Measurements from ENCODE around the gene NBPF12.
"Not testable (repeated sequence)": the region's sequence is repeated elsewhere in the genome, so short reads cannot be mapped to it uniquely, and the experiment has no call there.

NBPF12 gene, protein sequence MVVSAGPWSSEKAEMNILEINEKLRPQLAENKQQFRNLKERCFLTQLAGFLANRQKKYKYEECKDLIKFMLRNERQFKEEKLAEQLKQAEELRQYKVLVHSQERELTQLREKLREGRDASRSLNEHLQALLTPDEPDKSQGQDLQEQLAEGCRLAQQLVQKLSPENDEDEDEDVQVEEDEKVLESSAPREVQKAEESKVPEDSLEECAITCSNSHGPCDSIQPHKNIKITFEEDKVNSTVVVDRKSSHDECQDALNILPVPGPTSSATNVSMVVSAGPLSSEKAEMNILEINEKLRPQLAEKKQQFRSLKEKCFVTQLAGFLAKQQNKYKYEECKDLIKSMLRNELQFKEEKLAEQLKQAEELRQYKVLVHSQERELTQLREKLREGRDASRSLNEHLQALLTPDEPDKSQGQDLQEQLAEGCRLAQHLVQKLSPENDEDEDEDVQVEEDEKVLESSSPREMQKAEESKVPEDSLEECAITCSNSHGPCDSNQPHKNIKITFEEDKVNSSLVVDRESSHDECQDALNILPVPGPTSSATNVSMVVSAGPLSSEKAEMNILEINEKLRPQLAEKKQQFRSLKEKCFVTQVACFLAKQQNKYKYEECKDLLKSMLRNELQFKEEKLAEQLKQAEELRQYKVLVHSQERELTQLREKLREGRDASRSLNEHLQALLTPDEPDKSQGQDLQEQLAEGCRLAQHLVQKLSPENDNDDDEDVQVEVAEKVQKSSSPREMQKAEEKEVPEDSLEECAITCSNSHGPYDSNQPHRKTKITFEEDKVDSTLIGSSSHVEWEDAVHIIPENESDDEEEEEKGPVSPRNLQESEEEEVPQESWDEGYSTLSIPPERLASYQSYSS (N-terminal part only)

DNA sequence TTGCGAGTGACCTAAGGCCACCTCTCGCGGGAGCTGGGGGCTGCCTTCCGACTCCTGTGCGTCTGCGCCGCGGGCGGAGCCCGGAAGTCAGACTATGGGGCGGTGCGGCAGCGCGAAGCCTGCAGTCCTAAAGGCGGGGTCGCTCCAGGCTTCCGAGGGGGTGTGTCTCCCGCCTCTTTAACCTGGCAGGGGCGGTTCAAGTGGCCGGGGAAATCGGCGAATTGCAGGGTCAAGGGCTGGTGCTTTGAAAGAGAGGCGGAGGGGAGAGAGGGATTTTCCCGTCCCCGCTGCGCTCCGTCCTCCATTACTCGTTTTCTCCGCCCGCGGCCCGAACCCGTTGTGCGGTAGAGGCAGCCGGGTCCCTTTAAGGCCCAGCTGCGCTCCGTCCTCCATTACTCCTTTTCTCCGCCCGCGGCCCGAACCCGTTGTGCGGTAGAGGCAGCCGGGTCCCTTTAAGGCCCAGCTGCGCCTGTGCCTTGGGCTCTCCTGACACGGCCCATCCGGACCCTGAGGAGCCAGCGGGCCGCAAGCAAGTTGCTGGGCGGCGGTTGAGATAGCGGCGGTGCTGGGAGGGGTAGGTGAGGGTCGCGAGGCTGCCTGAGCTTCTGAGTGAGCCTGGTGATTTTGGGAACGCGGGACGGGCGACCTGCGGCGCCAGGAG is at the start of gene NBPF12:
Gene NBPF12, plus strand, starts transcription at position 83 of the 661 bp plus-strand sequence. CDS start 21,820 bp downstream, outside the sequence.
- Histone ChIP-seq H3K27ac (ENCODE audit: low read depth, low read length) (peak within 1 kb of the TSS; percentile 89), H3K9ac (ENCODE audit: low read depth, low read length) (peak within 1 kb of the TSS; percentile 73), H3K4me3 (ENCODE audit: low read depth, low read length) (peak within 1 kb of the TSS; percentile 83)
- H3K27me3 ChIP-seq (ENCODE audit: control insufficient read depth, insufficient read depth, low read length); H3K36me3 ChIP-seq (ENCODE audit: control insufficient read depth, insufficient read depth, low read length); H3K4me1 ChIP-seq (ENCODE audit: control insufficient read depth, insufficient read depth, low read length); H3K9me3 ChIP-seq (ENCODE audit: control insufficient read depth, insufficient read depth, low read length): not testable (repeated sequence)

DNA sequence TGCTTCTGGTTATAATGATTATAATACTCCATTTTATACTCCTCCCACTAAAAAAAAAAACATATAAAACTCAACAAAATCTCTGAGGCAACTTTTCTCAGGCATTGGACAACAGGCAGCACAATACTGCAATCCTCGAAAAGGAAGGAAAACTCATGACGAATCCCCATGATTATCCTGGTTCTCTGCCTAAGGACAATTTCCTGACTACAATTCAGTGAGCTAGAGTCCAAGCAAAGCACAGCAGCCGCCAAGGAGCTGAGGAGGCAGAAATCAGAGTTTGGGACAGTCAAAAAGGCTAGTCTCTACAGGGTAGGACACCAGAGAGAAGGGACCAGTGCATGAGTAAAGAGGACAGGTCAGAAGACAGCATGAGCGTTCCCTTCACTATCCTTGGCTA is 46.8 kb upstream of the NBPF12 start:
- H3K4me1 ChIP-seq (ENCODE audit: control insufficient read depth, insufficient read depth, low read length), result not testable (repeated sequence)

DNA sequence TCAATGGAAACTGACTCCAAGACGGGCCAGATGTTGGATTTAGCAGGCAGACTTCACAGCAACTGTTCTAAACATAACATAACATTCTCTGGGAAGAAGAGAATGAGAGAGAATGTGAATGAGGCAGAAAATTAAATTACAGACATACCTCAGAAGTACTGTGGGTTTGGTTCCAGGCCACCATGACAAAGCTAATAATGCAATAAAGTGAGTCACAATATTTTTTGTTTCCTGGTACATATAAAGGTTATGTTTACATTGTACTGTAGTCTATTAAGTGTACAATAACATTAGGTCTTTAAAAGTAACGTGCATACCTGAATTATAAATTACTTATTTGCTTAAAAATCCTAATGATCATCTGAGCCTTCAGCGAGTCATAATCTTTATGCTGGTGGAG is 45.8 kb upstream of the NBPF12 start:
- not testable (repeated sequence) for H3K27ac ChIP-seq (ENCODE audit: low read depth, low read length); H3K36me3 ChIP-seq (ENCODE audit: control insufficient read depth, insufficient read depth, low read length); H3K9ac ChIP-seq (ENCODE audit: low read depth, low read length)

More for the DNA sequence above, 46.8 kb upstream of the NBPF12 start:
- not testable (repeated sequence) for H3K9ac ChIP-seq (ENCODE audit: low read depth, low read length); H3K9me3 ChIP-seq (ENCODE audit: control insufficient read depth, insufficient read depth, low read length); H3K27me3 ChIP-seq (ENCODE audit: control insufficient read depth, insufficient read depth, low read length); H3K4me3 ChIP-seq (ENCODE audit: low read depth, low read length); H3K27ac ChIP-seq (ENCODE audit: low read depth, low read length); H3K36me3 ChIP-seq (ENCODE audit: control insufficient read depth, insufficient read depth, low read length)

DNA sequence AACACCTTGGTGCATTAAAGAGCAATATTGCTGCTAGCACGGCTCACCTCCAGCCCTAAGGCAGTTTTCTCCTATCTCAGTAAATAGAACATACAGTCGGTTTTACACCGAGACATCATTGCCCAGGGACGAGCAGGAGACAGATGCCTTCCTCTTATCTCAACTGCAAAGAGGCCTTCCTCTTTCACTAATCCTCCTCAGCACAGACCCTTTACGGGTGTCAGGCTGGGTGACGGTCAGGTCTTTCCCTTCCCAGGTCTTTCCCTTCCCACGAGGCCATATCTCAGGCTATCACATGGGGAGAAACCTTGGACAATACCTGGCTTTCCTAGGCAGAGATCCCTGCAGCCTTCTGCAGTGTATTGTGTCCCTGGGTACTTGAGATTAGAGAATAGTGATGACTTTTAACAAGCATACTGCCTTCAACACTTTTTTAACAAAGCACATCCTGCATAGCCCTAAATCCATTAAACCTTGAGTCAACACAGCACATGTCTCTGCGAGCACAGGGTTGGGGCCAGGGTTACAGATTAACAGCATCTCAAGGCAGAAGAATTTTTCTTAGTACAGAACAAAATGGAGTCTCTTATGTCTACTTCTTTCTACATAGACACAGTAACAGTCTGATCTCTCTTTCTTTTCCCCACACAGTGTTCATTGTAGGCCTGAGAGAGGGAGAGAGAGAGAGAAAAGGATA is 30.4 kb upstream of the NBPF12 start:
- not testable (repeated sequence) for H3K27me3 ChIP-seq (ENCODE audit: control insufficient read depth, insufficient read depth, low read length); H3K4me1 ChIP-seq (ENCODE audit: control insufficient read depth, insufficient read depth, low read length); H3K36me3 ChIP-seq (ENCODE audit: control insufficient read depth, insufficient read depth, low read length); H3K27ac ChIP-seq (ENCODE audit: low read depth, low read length); H3K9ac ChIP-seq (ENCODE audit: low read depth, low read length); H3K9me3 ChIP-seq (ENCODE audit: control insufficient read depth, insufficient read depth, low read length); H3K4me3 ChIP-seq (ENCODE audit: low read depth, low read length)

More for the DNA sequence above, 45.8 kb upstream of the NBPF12 start:
- not testable (repeated sequence) for H3K9me3 ChIP-seq (ENCODE audit: control insufficient read depth, insufficient read depth, low read length); H3K4me3 ChIP-seq (ENCODE audit: low read depth, low read length); H3K27me3 ChIP-seq (ENCODE audit: control insufficient read depth, insufficient read depth, low read length); H3K4me1 ChIP-seq (ENCODE audit: control insufficient read depth, insufficient read depth, low read length)

DNA sequence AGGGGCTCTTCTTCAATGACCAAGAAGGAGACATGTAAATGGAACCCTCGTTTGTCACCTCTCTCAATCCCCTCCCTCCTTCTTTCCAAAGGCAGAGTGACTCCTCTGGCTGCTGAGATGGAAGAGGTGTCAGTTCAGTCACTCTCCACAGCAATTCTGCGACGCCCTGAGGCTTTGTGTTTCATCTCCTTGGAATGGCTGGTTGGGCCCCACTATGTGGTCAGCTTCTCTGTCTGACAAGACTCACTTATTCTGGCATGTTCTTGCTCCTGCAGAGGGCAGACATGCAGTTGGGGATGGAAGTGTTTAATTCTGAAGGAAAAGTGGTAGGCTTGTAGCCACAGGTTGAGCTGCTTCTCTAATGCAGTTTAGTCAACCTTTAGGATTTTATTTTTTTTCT is 25.1 kb upstream of the NBPF12 start:
- not testable (repeated sequence) for H3K36me3 ChIP-seq (ENCODE audit: control insufficient read depth, insufficient read depth, low read length); H3K4me3 ChIP-seq (ENCODE audit: low read depth, low read length); H3K27me3 ChIP-seq (ENCODE audit: control insufficient read depth, insufficient read depth, low read length); H3K9me3 ChIP-seq (ENCODE audit: control insufficient read depth, insufficient read depth, low read length); H3K27ac ChIP-seq (ENCODE audit: low read depth, low read length); H3K9ac ChIP-seq (ENCODE audit: low read depth, low read length); H3K4me1 ChIP-seq (ENCODE audit: control insufficient read depth, insufficient read depth, low read length)

DNA sequence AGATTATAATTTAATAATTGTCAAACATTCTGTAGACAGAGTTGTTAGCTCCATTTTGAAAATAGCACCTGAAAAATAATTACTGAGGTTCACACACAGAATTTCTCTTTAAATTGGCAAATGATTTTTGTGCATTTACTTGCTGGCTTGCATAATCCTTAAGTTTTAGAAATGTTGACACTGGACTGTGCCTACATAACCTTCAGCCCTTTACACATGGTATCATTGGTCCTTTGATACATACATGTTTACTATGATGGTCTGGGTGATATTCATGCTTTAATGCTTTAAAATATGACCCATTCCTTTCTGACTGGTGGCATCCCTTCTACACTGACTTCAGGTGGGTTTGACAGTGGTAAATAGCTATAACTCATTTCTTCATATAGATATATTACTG is 17.3 kb upstream of the NBPF12 start:
- not testable (repeated sequence) for H3K36me3 ChIP-seq (ENCODE audit: control insufficient read depth, insufficient read depth, low read length); H3K27me3 ChIP-seq (ENCODE audit: control insufficient read depth, insufficient read depth, low read length); H3K9me3 ChIP-seq (ENCODE audit: control insufficient read depth, insufficient read depth, low read length); H3K4me1 ChIP-seq (ENCODE audit: control insufficient read depth, insufficient read depth, low read length); H3K27ac ChIP-seq (ENCODE audit: low read depth, low read length); H3K4me3 ChIP-seq (ENCODE audit: low read depth, low read length); H3K9ac ChIP-seq (ENCODE audit: low read depth, low read length)

DNA sequence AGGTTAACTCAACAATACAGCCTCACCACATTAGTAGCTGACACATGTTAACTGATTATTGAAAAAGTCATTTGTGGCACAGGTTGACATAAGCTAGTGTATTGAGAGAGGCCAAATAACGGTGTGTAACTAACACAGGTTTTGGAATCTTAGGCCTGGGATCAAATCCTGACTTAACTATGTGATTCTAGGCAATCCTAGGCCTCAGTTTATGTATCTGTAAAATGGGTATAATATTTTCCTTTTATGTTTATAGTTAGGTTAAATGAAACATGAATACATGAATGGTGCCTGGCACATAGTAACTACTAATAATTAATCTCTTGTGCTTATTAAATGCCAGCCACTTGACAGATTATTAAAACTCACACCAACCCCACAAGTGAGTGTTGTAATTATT is 15.5 kb upstream of the NBPF12 start:
- H3K36me3 ChIP-seq (ENCODE audit: control insufficient read depth, insufficient read depth, low read length); H3K4me1 ChIP-seq (ENCODE audit: control insufficient read depth, insufficient read depth, low read length); H3K27ac ChIP-seq (ENCODE audit: low read depth, low read length); H3K4me3 ChIP-seq (ENCODE audit: low read depth, low read length); H3K9ac ChIP-seq (ENCODE audit: low read depth, low read length); H3K9me3 ChIP-seq (ENCODE audit: control insufficient read depth, insufficient read depth, low read length); H3K27me3 ChIP-seq (ENCODE audit: control insufficient read depth, insufficient read depth, low read length): not testable (repeated sequence)

DNA sequence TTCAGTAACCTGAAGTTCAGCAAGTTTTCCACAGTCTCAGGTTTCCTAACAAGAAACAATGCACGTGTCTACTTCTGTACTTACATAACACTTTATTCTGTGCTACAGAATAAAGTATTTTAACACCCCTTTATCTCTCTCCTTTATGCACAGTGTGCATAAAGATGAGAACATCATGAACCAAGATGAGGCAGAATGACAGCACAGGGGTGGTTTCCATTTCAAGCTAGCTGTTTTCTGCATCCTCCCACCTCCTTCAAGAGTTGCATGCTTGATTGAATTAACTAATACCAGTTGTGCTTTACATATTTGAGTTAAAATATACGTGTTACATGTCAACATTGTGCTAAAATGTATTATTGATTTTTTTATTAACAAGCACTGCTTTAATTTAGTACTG is 14.0 kb upstream of the NBPF12 start:
- H3K27ac ChIP-seq (ENCODE audit: low read depth, low read length); H3K9ac ChIP-seq (ENCODE audit: low read depth, low read length); H3K36me3 ChIP-seq (ENCODE audit: control insufficient read depth, insufficient read depth, low read length); H3K27me3 ChIP-seq (ENCODE audit: control insufficient read depth, insufficient read depth, low read length); H3K9me3 ChIP-seq (ENCODE audit: control insufficient read depth, insufficient read depth, low read length); H3K4me1 ChIP-seq (ENCODE audit: control insufficient read depth, insufficient read depth, low read length); H3K4me3 ChIP-seq (ENCODE audit: low read depth, low read length): not testable (repeated sequence)

DNA sequence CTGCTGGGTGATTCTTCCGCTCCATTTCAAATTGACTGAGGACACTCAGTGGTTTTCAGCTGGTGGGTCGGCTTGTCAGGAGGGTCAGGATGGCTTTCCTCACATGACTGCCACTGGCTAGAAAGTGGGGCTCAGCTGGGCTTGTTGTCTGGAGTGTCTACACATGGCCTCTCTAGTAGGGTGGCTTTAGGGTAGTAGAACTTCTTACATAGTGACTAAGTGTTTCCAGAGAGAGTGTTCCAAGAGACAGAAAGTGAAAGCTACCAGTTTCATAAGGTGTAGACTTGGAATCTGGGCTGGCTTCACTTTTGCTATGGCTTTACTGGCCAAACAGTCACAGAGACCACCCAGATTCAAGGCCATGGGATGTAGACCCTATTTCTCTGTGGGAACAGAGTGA is 11.7 kb upstream of the NBPF12 start:
- not testable (repeated sequence) for H3K4me3 ChIP-seq (ENCODE audit: low read depth, low read length); H3K4me1 ChIP-seq (ENCODE audit: control insufficient read depth, insufficient read depth, low read length); H3K9ac ChIP-seq (ENCODE audit: low read depth, low read length); H3K27me3 ChIP-seq (ENCODE audit: control insufficient read depth, insufficient read depth, low read length); H3K36me3 ChIP-seq (ENCODE audit: control insufficient read depth, insufficient read depth, low read length); H3K27ac ChIP-seq (ENCODE audit: low read depth, low read length); H3K9me3 ChIP-seq (ENCODE audit: control insufficient read depth, insufficient read depth, low read length)

DNA sequence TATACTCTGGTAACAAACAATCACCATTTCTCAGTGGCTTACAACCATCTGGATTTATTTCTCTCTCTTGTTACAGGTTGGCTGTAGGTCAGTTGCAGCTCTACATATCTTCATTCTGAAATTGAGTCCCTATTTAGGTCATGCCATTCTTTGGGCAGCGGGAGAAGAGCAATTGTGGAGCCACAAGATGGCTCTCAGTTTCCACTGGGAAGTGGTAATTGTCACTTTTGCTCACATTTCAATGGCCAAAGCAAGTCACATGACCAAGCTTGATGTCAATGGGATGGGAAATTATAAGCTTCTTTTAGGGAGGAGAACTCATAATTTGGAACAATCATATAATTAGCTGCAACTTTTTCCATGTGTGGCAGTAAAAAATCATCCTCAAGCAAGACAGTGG is 7.9 kb upstream of the NBPF12 start:
- H3K9me3 ChIP-seq (ENCODE audit: control insufficient read depth, insufficient read depth, low read length); H3K4me3 ChIP-seq (ENCODE audit: low read depth, low read length); H3K36me3 ChIP-seq (ENCODE audit: control insufficient read depth, insufficient read depth, low read length); H3K9ac ChIP-seq (ENCODE audit: low read depth, low read length); H3K4me1 ChIP-seq (ENCODE audit: control insufficient read depth, insufficient read depth, low read length); H3K27me3 ChIP-seq (ENCODE audit: control insufficient read depth, insufficient read depth, low read length); H3K27ac ChIP-seq (ENCODE audit: low read depth, low read length): not testable (repeated sequence)
